Pancreas (tissue), 10 donors: ENCODE results near the gene PAX7. TPM values are rescaled to one million over a fixed set of nuclear protein-coding genes. Genes with fewer than 3 reads are reported as not detected.

Experiments used
- ATAC-seq, 4 donors: fragments of 200-7000 bp; cut with Tn5 transposase; one replicate each; pipeline versions ENCODE4 v1.8.0 to v1.9.1; 2020; ENCODE audit warnings: mild to moderate bottlenecking in 4 of 4, moderate library complexity in 4 of 4
- DNase-seq, 6 donors: peaks; one replicate each; pipeline ENCODE4 v3.0.0-alpha.2; 2020
- FAIRE-seq: peaks from 2 replicates; lab custom pipeline; 2012; peaks lifted over from hg19 to GRCh38; lab: Jason Lieb, UNC
- H3K27ac ChIP-seq, 4 donors: fragments of 200-600 bp; sonication (generic); 1 replicate in 3 of 4; 2 replicates in 1 of 4; pipeline versions ENCODE4 v1.5.0 to v1.8.0; 2020
- H3K27me3 ChIP-seq, 4 donors: fragments of 200-600 bp; one replicate each; pipeline ENCODE4 v1.8.0; 2021
- H3K36me3 ChIP-seq, 3 donors: fragments of 200-600 bp; sonication (generic) in 1 of 3; one replicate each; pipeline versions ENCODE4 v1.5.0 to v1.8.0; 2020 to 2021
- H3K4me1 ChIP-seq, 3 donors: fragments of 200-600 bp; one replicate each; pipeline ENCODE4 v1.8.0; 2021
- H3K4me3 ChIP-seq, 4 donors: fragments of 200-600 bp; sonication (generic) in 2 of 4; one replicate each; pipeline versions ENCODE4 v1.5.0 to v1.8.0; 2020 to 2021
- H3K9me3 ChIP-seq, 4 donors: fragments of 200-600 bp; one replicate each; pipeline ENCODE4 v1.8.0; 2021
- CTCF ChIP-seq, 4 donors: fragments of 200-600 bp; sonication (generic) in 3 of 4; IDR thresholded peaks; one replicate each; pipeline versions ENCODE4 v1.5.0 to v1.8.0; 2021; ENCODE audit warnings: antibody characterized with exemption in 4 of 4
- WGBS, 2 donors: extraction: QIAGEN DNeasy Blood & Tissue Kit; methylation state at CpG; one replicate each; pipeline ENCODE4 v1.1.7; 2013; 5-methylcytosine and 5-hydroxymethylcytosine counted together
- intact Hi-C, 3 donors: fragments of 100-400 bp; cut with DNase I; formaldehyde crosslinking; loops; one replicate each; pipeline versions ENCODE4 v1.11.1 to v1.14.2; 2022
- polyA plus RNA-seq, 2 donors: library from polyadenylated mRNA; stranded (reverse); fragments of 200-250 nt; gene quantifications; one replicate each; pipeline ENCODE4 v1.2.3, GENCODE V29; 2013
- total RNA-seq, 6 donors: library from RNA; stranded (reverse); fragmentation: NEBNext Ultra II Directional in 4 of 6; extraction: Animal tissue kit (Norgen Biotek cat#: 25700) in 4 of 6; gene quantifications; one replicate each; pipeline versions ENCODE4 v1.2.1 to v1.2.4, GENCODE V29; 2021 to 2023
- donor health status: healthy with polysubstance abuse.
- donor health status: DM: no; HTN: no; CAD: no; lungs with moderate emphysema.
- donor health status: DM: no; HTN: no; CAD: no.
- donor health status: control.
- donor health status: control.
- donor health status: Bipolar disorder and iron deficiency.
- donor health status: DM: yes; HTN: yes; CAD: no.
- donor health status: DM: no; HTN: no; CAD: no.
- donor health status: DM: no; HTN: no; CAD: no.
- donor health status: DM: yes; HTN: yes; CAD: no.

The PAX7 gene
- total and polyA plus RNA-seq, 8 donors: not detected

DNA sequence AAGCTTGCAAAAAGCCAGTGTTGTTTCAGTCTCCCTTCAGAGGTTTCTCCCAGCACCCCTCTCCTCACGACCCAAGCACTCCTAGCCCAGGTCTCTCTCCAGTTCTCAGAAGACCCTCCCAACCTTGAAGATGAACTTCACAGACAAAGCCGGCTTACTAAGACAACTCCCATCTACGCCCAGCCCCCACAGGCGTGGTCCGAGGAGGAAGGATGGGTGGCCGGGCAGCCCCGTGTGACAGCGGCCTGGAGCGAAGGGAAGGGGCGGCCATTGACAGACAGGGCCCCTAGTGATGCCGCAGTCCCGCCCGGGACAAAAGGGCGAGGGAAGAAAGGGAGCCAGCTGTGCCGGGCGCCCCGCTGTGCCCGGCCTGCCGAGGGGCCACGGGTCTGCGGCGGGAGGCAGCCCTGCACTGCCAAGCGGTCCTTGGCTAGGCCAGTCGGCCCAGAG lies 6.9 kb downstream of the PAX7 start:
- H3K4me1 ChIP-seq: no peaks in the 10 kb centered on the region
- 2 to 3% methylated on average over 24 of the region's 24 CpGs for WGBS, 2 donors
- H3K4me3 ChIP-seq: no peak overlapping the region
- no peaks in the 10 kb centered on the region for H3K36me3 ChIP-seq
- no peak for TF ChIP-seq CTCF (IDR thresholded peaks at IDR 0.05)
- no peak for ATAC-seq
- no peaks in the 10 kb centered on the region for H3K9me3 ChIP-seq
- H3K27ac ChIP-seq: no peak overlapping the region
- FAIRE-seq: no peak
- intact Hi-C loops: no loop called here
- peaks cover 0 to 79% (median 11%) of the 10 kb centered on the region in 4 donors for H3K27me3 ChIP-seq
- no peak for DNase-seq

GRCh38 chr1:18637962-18638834 lies 7.6 kb downstream of the PAX7 start:
- Histone ChIP-seq H3K27ac (no peak overlapping the region), H3K9me3 (no peaks in the 10 kb centered on the region), H3K4me3 (no peak overlapping the region), H3K27me3 (peaks cover 0 to 76% (median 8%) of the 10 kb centered on the region in 4 donors), H3K36me3 (no peaks in the 10 kb centered on the region), H3K4me1 (no peaks in the 10 kb centered on the region)
- TF ChIP-seq CTCF (IDR thresholded peaks at IDR 0.05): no peak
- FAIRE-seq (no peak), ATAC-seq (no peak), DNase-seq (no peak)
- intact Hi-C loops: no loop called here
- WGBS, 2 donors: 6 to 8% methylated on average over 15 of the region's 15 CpGs

DNA sequence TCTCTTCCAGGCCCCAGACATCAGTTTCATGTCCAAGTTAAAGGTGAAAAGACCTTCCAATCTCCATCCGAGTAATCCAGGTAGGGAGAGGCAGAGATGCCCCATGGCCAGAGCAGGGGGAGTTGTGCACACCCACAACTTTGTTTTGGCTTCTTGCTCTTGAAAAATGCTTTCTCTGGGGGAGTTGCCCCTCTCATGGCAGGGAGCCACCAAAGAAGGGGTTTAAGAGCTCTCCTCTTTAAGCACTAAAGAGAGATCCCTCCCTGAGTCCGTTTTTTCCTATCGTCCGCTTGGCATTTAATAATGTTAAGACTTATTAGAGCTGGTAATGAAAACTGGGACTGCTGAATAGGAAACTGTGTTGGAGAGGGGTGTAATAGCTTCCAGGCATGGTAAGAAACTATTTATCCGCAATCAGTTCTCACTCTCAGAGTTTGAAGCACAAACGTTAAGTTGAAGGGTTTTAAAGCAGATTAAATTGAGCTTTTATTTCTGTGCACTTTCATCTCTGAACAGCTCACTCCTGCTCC lies 8.3 kb downstream of the PAX7 start:
- H3K4me1 ChIP-seq: no peaks in the 10 kb centered on the region
- H3K36me3 ChIP-seq: no peaks in the 10 kb centered on the region
- peaks cover 0 to 73% (median 8%) of the 10 kb centered on the region in 4 donors for H3K27me3 ChIP-seq
- DNase-seq (no peak), FAIRE-seq (no peak), ATAC-seq (no peak)
- no peaks in the 10 kb centered on the region for H3K9me3 ChIP-seq
- H3K4me3 ChIP-seq: no peak overlapping the region
- no peak overlapping the region for H3K27ac ChIP-seq
- 6 to 10% methylated on average over 6 of the region's 6 CpGs for WGBS, 2 donors
- intact Hi-C loops: no loop called here
- TF ChIP-seq CTCF (IDR thresholded peaks at IDR 0.05): no peak

DNA sequence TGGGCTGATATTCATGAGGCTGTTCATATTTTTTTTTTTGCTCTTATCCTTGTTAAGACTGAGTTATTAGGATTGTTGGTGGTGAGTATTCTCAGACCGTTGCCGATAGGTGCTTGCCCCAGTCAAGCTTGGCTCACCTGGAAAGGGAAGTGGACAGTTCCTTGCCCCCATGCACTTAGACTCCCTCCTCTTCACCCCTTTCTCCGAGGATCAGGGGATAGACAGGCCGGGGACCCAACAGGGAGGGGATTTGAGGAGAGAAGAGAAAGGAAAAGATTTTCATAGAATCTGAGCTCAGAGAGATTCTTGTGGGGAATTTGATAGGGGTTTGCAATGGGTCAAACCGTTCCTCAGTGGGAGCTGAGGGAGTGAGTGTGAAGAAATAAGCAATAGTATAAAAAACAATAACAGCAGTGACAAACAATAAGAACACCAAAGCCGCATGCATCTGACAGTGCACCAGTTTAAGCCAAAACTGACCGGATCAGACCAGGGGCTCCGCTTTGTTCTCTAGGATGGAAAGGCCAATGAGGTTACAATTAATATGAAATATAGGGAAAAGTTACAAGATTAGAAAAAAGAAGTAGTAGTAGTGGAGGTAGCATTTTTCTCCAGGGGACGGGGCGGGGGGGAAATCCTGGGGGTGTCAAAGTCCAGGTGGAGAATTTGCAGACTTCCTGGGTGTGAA lies 8.9 kb downstream of the PAX7 start:
- H3K27me3 ChIP-seq: peaks cover 0 to 73% (median 8%) of the 10 kb centered on the region in 4 donors

More for the DNA sequence above, 8.9 kb downstream of the PAX7 start:
- DNase-seq: no peak
- H3K4me3 ChIP-seq: no peak overlapping the region
- no peak for ATAC-seq
- no peaks in the 10 kb centered on the region for H3K36me3 ChIP-seq
- H3K4me1 ChIP-seq: no peaks in the 10 kb centered on the region
- no peak overlapping the region for H3K27ac ChIP-seq
- 5 to 8% methylated on average over 10 of the region's 10 CpGs for WGBS, 2 donors
- H3K9me3 ChIP-seq: no peaks in the 10 kb centered on the region
- TF ChIP-seq CTCF (IDR thresholded peaks at IDR 0.05): no peak
- FAIRE-seq: no peak
- intact Hi-C loops: no loop called here
